GM12801 (cell line): ENCODE results near the gene SLIT3.

Experiments
- TF ChIP-seq, protein P1 (sequence below): IDR thresholded peaks from one replicate; pipeline ENCODE4 v1.5.1; 2011; ENCODE audit warnings: control low read depth; ENCODE audit not compliant: insufficient read length; ENCODE audit errors: extremely low read depth

SLIT3 gene

DNA sequence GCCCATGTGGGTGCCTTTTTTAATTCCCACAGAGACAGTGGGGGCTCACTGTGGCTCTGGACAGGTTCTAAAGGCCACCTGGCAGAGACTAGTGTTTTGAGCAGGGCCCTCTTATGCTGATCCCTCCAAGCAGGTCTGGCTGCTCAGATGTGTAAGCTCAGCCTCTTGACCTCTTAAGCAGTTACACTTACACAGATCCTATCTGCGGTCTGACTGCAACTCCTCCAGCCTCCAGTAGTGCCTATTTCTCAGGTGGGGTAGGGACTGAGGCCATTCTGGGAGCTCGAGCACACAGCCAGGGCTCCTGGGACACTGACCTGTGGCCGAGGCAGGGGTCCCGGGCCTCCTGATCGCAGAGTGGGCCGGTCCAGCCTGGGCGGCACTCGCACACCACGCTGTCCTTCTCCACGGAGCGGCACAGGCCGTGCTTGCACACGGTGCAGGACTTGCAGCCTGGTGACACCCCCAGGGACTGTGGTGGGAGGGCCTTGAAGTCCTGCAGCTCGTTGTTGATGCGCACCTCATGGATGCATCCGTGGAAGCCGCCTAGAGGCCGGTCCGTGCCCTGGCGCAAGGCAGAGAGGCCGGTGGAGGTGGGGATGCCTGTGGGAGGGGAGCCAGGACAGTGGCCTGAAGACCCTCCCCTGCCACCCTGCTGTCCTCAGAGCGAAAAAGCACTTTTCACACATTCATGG, 629.9 kb downstream of the SLIT3 start:
- TF ChIP-seq, protein P1, sequence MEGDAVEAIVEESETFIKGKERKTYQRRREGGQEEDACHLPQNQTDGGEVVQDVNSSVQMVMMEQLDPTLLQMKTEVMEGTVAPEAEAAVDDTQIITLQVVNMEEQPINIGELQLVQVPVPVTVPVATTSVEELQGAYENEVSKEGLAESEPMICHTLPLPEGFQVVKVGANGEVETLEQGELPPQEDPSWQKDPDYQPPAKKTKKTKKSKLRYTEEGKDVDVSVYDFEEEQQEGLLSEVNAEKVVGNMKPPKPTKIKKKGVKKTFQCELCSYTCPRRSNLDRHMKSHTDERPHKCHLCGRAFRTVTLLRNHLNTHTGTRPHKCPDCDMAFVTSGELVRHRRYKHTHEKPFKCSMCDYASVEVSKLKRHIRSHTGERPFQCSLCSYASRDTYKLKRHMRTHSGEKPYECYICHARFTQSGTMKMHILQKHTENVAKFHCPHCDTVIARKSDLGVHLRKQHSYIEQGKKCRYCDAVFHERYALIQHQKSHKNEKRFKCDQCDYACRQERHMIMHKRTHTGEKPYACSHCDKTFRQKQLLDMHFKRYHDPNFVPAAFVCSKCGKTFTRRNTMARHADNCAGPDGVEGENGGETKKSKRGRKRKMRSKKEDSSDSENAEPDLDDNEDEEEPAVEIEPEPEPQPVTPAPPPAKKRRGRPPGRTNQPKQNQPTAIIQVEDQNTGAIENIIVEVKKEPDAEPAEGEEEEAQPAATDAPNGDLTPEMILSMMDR, result no peak

DNA sequence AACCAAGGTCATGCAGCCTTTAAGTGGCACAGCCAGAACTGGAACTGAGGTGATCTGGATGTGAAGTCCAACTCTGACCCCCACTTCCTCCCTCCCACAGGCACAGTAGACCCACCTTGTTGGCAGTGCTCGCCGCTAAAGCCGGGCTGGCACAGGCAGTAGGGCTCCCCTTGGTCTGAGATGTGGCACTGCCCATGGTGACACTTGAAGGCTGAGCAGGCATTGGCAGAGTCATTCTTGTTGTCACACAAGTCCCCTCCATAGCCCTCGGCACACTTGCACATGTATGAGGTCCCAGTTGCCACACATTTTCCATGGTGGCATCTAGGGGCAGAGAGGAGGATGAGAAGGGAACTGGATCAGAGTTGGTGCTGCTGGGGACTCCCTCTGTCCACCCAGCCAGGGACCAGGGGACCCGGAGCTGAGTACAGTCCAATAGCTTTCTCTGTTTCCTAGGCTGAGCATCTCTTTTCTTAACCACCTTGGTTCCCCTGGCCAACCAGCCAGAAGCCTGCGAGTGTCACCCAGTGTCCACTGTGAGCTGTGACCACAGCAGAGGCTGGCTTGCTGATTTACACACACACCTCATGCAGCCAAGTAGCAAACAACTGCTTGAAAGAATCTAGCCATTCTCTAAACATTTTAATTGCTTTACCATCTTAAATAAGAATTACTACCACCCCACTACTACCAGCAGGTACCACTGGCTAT, 631.1 kb downstream of the SLIT3 start:
- TF ChIP-seq, protein P1, result no peak

DNA sequence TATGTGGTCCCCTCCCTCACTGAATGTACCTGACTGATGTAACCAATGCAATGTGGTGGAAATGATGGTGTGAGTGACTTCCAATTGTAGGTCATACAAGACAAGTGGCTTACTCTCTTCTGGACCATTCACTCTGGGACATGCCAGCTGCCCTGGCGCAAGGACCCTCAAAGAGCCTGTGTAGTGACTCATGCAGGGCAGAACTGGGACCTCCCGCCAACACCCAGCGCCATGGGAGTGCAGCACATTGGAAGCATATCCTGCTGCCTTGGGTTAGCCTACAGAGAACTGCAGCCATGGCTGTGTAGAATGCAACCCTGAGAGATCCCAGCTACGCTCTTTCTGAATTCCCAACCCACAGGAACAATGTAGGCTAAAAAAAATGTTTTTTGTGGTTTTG, 631.8 kb downstream of the SLIT3 start:
- TF ChIP-seq, protein P1, result no peak

DNA sequence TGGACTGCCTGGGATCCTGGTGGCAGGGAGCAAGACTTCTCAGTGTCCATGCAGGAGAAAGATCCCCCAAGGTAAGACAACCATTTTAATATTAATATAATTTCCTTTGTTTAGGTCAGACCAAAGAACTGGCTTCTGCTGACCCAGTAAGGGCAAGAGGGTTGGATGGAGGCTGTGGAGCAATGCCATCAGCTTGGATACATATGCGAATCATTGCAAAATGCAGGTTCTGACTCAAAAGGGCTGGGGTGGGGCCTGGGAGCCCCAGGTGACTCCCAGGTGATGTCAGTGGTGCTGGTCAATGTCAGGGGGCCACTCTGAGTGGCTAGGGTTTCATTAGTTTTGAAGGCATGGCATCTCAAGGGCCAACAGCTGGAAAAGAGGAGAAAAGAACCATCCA, 632.9 kb downstream of the SLIT3 start:
- TF ChIP-seq, protein P1, result no peak

DNA sequence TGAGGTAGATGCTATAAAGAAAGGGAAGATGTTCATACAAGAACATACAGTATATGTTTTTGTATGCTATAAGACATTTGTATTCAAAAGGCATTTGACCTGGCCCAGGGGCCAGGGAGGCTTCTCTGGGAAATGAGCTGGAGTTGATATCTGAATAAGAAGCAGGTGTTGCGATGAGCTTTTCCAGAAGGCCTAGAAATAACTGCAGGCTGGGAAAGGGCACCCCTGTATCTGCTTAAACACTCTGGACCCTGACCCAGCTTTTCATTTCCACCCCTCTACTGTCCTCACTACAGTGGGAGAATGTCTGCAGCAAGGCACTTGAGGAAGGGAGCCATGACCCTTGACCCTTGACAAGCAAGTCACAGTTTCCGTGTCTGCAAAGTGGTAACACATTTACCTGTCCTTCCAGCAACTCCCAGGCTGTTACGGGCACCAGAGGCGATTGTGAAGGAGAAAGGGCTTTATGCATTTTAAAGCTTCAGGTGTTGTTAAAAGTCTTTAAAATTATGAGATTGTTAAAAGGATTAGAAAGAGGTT, 633.6 kb downstream of the SLIT3 start:
- TF ChIP-seq, protein P1, result no peak

DNA sequence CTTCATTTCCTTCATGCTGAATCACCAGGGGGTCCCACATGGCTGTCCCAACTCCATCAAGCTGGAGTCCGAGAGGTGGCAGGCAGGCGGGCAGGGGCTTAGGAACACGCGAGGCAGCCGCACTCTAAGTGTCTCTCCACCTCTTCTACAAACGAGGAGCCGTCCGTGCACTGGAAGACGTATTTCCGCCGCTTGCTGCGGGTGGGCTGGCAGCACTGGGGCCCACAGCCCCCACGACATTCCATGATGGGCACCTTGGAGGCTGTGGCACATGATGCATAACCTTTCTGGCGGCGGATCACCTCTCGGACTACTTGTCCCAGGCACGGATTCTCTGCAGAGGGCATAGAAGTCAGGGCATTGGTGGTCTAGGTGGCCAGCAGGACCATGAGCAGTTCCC, 634.6 kb downstream of the SLIT3 start:
- TF ChIP-seq, protein P1, result no peak

DNA sequence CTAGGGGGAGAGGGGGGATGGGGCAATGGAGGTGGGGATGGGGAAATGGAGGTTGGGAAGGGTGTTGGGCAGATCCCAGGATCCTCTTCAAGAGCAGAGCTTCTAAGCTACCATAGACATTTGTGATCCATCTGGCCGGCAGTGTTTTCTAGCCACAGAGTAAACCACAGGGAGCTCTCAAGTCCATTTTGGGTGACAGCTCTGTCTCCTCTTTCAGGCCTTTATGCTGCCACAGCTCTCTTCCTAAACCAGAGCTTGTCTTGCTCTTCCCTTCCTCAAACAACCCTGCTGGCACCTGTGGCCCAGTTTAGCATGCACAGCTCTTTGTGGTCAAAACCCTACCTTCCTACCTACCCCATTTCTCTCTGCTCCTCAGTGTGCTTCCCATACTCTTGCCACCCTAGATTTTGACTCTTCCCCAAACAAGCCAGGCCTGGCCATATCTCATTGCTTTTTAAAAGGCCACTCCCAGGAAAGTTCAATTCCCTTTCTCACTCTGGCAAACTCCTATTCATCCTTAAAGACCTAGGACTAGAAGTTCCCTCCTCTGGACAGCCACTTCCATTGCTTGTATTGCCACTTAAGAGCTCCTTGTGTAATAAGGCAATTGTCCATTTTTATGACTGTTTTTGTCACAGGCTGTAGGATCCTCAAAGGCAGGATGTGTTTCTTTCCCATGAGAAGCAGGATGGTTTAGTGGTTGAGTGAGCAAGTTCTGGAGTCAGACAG, 637.5 kb downstream of the SLIT3 start:
- TF ChIP-seq, protein P1, result no peak
